Stimulated activated CD4-positive, alpha-beta T cell treated with anti-CD3 and anti-CD28 coated beads, Interleukin-15, amount 100 ng/mL, for 1 hour (primary cell): ENCODE data around the gene NIN.

Experiments used
- DNase-seq, 2 donors: peaks; one replicate each; pipeline ENCODE4 v3.0.0-alpha.2; 2020; ENCODE audit warnings: low read depth in 1 of 2, low spot score in 1 of 2

The NIN gene

DNA sequence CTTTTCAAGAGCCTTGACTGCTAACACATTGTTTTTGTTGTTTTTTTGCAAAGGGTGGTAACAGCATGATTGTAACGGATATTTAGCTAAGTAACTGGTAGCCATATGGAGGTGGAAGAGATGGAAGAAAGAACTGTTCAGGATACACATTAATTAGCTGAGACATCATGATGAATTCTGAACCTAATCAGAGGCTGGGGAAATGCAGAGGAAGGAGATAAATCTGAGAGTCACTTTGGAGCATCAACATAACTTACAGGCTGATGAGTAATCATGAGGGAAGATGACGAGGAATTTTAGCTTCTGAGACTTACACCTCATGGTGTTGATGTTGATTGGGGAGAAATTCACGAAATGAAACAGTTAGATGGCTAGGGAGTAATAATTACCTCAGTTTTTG lies 62.3 kb downstream of the NIN start:
- no peak for DNase-seq

DNA sequence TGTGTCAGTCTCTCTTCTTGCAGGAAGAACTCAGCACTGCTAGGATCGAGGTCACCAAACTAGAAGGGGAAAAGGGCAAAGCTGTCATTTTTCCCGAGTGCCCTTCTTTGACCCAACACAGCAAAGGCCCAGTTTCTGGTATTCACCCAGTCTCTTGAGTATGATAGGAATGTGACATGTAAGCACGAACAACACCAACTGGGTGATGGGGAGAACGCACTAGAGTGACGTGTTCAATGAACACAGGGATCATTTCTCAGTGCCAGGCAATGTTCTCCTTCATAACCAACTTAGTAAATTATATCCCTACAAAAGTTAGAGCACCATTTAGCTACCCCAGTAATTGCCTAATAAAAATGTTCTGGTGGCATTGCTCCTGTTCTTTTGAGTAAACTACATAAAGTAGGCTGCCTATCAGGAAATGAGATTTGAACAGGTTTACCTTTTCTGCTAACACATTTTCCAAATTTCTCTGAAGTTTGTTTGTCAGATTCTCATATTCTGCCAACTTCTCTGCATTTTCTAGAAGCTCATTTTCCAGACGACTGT lies 64.5 kb downstream of the NIN start:
- no peak for DNase-seq

DNA sequence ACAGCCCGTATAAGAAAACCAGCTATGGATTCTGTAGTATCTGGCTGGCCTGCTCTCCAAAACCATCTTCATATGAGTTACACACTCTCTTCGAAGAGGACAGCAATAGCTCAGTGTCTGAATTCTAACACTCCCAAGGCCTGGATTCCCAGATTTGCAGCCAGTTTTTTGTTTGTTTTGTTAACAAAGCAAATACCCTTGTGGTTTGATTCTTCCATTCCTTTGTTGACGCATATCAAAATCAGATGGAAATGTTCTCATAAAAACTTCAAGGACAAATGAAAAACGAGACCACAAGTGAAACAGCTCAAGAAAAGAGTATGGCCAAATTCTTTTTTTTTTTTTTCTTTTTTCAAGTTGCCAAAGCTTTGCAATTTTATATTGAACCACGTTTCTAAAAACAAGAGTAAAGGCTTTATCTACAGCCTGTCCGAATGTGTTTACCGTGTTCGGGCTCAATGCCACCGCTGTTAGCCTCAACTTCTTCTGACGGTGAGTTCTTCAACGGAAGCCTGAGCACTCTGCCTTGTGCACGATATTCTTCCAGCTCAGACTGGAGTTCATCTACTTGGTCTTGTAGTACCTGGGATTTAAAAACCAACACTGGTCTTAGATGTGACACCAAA lies 67.5 kb downstream of the NIN start:
- no peak for DNase-seq

DNA sequence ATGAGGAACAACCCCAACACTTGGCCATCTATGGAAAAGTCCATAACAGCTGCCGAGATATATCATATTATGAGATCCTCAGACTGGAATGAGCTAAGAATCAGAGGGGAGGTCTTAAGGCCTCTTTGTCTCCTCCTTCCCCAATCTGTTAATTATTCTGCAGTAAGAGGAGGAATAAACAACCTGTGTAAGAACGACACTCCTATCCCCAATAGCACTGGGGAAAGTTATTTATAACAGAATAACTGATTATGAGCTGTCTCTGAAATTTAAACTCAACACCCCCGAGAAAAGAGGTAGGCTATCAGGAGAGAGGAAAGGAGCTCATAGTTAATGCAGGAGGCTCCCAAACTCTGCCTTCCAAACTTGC lies 68.0 kb downstream of the NIN start:
- no peak for DNase-seq

DNA sequence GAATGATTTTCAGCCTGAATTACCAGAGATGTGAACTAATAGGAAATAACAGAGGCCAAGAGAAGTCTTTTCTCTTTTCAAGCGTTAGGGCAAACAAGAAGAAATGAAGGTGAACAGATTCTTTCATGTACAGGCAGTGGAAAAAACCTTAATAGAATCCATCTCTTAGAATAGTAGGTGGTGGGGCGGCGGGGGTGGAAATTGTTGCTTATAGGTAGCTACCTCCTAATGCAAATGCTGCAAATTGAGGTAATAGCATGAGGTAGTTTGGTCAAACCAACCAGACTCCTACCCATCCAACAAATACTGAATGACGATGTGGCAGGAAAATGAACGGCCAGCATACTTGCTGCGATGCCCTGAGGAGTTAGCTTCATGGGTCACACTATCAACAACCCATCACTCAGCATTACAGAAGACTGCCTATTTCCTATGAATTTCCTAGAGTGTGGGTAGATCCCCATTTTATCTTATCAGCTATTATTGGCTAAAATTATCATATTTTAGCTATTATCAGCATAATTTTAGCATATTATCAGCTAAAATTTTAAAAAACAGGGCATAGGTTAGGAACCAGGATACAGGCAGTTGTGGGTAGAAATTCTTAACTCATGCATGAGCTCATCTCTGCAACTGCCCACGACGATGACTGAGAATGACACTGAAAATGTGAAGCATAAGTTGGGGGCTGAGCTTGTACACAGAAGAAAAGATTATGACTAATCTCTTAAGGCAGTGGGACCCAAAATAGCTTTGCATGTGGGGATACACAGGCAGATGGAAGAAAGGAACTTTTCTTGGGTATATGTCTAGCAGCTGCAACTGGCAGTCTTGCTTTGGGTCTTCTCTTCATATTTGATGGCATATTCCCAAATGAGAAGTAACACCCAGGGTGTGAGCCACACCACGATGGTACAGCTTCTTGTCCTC lies 68.7 kb downstream of the NIN start:
- DNase-seq: no peak

DNA sequence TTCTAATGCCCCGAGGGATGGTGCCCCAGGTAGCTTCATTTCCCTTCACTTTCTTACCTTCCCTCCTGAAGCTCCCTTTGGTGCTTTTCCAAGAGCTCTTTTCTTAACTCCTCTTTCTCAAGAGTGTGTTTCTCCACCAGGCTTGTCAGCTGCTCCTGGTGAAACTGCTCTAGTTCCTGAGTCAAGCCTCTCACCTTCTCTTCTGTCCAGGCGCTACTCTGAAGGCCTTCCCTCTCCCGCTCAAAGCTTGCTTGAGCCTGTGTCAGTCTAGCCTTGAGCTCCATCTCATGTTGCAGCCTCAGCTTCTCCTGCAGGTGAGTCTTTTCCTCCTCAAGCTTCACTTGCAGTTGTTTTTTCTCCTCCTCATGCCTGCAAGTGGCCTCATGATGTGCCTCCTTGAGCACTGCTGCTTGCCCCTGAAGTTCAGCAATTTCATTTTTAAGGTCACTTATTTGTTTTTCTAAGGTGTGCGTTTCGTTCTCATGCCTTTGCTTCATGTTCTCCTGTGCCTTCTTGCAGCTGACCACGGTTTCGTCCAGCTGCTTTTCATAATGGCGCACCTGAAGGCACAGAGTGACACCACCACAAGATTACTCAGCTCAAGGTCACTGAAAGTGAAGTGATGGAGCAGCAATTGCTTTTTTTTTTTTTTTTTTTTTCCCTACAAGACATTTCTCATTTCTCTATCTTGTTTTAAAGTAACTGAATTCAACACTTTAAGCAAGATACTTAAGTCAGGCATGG lies 71.0 kb downstream of the NIN start:
- no peak for DNase-seq

DNA sequence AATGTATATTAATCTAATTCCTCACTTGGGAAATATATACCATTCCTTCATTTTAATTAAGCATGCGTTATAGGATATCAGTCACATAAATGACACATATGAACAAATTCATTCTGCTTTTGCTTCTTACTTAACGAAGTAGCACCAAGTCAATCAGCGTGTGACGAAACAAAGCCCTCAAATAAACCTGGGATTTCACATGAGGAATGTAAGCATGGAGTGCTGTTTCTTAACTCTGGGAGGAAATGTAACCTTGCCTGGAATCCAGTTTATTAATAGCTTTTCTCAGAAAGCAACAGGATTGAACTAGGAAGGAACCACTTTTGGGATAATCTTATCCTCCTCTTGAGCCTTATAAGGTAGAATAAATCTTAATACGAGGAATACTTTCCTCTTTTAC lies 72.0 kb downstream of the NIN start:
- no peak for DNase-seq

DNA sequence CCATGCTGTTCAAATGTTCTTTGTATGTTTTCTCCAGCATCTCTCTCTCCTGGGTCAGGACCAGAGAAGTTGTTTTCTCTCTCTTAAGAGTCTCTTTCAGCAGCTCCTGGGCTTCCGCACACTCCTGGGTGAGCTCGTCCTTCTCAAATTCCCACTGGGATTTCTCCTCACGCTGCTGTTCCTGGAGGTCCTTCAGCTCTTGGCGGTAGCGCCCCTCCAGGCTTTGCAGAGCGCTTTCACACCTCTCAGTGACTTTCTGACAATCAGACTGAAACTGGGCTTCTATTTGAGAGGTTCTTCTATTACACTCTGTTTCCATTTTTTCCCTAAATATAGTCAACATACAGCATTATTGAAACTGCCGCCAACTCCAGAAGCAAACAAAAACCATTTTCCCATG lies 72.7 kb downstream of the NIN start:
- DNase-seq: no peak

DNA sequence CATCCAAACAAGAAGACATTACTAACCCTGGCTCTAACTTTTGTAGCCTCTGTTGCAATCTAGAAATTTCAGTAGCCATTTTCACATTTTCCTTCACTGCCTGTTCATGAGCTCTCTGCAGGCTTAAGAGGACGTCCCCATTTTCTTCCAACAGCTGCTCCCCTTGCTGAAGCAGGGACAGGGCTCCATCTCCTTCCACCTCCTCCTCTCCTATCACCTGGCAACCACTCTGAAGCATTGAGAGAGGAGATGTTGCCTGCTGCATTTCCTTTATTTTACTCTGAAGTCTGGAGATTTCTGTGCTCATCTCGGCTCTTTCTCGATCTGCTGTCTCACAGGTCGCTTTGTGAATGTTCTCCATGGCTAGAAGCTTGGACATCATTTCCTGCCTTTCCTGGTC lies 73.3 kb downstream of the NIN start:
- no peak for DNase-seq

DNA sequence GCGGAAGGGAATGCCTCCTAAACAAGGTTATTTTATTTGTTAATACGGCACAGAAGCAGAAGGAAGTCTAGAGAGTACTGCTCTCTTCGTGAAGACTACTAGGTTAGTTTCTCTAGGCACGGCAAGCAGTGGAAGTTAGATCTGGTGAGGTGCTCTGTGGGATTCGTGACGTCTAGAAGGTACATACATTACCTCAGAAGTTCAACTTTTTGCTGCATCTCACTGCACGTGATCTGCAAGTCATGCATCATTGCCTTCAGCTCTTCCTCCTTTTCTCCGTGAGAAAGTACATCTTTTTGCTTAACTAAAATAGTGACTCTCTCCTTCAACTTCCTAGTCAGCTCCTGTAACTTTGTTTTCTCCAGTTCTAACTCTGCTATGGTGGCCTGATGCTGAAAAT lies 74.7 kb downstream of the NIN start:
- DNase-seq: no peak

DNA sequence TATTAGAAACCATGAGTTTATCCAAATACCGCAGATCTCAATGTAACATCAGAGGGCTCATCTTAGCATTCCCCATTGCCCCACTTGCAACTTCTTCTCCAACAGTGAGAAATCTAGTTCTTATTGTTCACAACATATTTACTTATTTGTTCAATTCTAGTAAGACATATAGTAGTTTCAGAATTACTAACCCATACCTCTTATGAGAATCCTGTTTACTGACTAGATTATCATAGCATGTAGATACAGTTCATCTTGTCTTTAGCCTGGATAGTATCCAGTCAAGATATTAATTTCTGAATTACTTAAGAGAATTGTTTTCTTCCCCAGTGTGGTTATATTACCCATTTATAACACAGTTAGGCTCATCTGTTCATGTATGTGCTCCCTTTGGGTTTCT lies 80.6 kb downstream of the NIN start:
- no peak for DNase-seq

DNA sequence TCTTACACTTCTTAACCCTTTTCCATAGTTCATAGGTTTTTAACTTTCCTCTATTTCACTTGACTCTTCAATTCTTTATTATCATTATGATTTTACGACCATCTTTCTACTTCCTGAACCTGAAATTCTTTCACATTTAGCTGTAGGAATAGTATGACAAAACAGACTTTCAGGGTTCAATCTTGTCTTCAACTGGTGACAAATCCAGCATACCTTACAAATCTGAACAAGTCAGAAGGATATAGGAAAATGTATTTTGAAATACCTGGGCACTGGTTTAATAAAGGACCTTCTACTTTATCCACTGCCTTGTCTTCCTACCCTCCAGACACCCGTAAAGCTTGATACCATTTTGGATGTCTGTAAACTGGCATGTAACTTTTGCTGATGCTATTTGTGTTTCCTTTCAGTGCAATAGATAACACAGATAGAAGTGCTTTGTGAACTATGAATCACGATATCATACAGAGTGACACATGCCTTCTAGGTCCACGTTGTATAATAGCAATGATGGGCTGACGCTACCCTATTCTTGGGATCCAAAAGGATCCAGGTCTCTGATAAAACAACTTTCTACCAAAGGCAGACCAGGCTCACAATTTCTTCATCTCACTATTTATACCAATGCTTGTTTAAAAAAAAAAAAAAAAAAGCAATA lies 85.4 kb downstream of the NIN start:
- DNase-seq: no peak

DNA sequence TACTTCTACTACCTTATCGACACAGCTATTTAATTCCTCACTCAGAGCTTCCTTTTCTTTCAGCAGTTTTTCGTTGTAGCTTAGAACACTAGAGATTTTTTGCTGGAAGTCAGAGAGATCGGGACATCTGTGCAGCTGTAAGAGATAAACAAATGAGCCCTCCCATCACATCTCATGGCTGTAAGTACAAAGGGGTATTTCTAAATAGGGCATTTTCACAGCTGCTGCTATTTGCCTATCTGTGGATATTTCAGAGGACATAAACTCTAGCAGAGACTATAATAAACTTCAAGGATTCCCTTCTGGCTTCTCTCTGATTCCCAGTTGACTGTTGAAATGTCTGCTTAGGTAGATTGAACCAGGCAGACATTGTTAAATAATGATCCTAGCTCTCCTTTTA lies 86.7 kb downstream of the NIN start:
- DNase-seq: no peak

DNA sequence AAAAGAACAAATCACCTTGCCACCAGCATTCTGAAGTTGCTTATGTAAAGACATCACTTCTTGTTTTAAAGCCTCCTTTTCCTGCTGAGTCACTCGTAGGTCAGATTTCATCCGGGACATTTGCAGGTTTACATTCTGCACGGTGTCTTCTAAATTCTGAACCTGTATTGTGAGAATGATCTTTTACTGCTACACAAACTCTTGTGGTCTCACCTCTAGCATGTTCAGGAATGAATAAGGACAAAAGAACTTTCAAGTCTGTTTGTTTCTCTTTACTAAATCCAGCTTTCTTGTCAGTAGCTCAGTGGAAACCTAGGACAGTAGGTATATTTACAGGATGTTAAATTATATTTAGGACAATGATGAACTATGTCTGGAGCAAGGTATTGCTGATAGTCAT lies 89.4 kb downstream of the NIN start:
- no peak for DNase-seq

DNA sequence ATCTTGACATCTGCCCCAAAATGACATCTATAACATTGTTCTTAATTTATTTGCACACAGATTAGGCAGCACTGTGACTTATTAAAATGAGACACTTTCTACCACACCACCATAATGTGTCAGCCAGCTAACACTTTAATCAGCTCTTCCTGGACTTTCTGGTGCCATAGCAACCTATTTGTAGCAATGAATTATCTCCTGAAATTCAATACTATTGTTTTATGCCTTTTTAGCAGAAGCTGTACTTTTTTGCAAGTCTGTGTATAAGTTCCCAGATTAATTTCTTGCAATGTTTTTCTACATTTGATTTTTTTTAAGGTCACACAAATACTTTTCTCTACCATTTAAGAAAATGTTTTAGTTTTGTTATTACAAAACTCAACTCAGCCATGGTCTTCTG lies 90.1 kb downstream of the NIN start:
- DNase-seq: no peak

DNA sequence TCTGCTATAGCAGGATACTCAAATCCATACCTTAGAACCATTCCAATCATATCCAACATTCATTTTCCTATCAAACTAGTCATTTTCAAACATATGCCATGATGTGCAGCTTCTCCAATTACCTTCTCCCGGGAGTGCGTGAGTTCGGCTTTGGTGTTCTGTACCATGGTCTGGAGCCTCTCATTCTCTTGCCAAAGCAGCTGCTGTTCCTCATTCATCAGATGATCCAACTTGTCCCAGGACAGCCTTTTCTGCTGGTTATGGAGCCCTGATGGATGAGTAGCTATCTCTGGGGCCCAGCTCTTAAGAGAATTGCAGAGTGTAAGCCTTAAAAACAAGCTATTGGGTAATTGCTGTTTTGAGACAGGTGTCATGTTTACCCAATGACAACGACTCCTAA lies 91.8 kb downstream of the NIN start:
- no peak for DNase-seq

DNA sequence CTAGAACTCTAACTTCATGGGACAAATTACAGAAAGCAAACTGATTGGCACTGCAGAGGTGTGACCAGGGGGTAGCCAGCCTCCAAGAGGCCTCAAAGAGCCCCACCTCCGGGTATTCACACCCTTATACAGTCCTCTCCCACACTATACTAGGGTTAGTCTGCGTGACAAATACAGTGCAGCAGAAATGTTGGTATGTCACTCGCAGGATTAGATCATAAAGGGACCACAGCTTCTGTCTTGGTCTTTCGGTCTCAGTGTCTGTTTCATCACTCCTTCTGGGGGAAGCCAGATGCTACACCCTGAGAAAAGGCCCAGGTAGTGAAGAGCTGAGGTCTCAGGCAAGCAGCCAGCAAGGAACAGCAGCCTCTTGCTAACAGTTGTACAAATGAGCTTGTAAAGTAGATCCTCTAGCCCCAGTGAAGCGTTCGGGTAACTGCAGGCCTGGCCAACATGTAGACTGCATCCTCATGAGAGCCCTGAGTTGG lies 94.0 kb downstream of the NIN start:
- DNase-seq: no peak

DNA sequence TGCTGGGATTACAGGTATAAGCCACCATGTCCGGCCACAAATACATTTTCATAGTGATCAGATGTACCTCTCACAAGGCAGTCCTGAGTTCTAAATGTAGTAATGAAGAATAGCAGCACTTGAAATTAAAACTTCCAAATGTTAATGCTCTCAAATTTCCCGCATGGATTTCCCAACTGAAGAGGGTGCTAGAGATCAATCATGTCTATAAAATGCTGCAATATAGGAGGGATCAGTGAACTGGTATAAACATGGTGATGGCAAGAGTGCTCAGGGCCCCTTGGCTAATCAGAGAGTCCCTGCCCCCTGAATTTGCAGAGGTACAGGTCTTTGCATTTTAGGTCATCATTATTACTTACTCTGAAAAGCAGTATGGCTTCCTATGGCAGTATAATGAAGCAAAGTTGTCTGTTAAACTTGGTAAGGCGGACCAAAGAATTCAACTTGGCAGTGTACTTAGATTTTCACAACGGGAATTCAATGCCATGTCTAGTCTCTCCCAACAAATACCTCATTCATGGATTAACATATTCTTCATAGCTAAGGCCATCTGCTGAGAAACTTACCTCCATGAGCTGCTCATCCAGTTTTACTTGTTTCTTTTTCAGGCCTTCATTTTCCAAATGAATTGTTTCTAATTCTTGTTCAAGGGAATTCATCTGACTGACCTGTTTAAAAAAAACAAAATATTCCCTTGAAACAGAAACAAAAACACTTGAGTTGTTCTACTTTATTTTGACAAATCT lies 95.8 kb downstream of the NIN start:
- no peak for DNase-seq

DNA sequence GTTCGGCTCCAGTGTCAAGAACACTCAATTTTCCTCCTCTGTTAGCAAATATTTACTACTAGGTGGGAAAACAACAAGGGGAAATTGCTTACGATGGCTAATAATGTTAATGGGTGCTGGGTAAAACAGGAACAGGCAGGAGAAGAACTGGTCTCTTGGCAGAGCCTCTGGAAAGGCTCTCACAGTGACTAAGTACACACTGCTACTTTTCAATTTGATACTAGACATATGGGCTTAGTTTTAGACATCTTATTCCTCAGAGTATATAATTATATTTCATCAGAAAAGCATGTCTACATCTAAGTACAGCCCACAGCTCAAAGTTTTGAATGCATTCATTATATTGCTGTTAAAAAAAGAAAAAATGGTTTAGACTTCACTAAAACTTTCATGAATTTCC lies 97.5 kb downstream of the NIN start:
- no peak for DNase-seq

DNA sequence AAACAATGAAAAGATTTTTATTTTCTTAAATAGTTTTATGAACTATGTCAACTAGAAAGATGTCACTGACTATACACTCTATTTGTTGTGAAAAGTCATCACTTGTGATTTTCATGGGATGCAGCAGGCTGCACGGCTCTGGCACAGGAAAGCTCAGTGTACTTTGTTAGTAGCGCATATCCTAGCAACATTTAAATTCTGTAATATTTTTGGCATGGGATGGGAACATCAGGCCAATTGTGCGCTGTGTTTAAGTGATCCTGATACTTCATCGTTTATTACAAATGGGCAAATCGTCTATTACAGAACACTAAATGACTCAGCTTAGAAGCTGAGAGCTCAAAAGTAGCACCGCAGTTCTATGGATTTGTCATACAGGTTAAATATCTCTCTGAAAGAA lies 102.1 kb downstream of the NIN start:
- DNase-seq: no peak
